H1 (cell line): Measurements from ENCODE around the gene DCXR. TPM values are rescaled to one million over a fixed set of nuclear protein-coding genes. Genes with fewer than 3 reads are reported as not detected.

Experiments used
- CTCF ChIA-PET: fragments of 300-600 bp; sonication (Branson Sonifier 250); formaldehyde crosslinking; loops from one replicate; lab custom pipeline; 2021; ENCODE audit not compliant: partially characterized antibody; lab: Charles Lee
- POLR2A ChIA-PET: fragments of 300-600 bp; sonication (Branson Sonifier 250); formaldehyde crosslinking; loops from one replicate; lab custom pipeline; 2021; ENCODE audit warnings: inconsistent platforms; ENCODE audit not compliant: partially characterized antibody; lab: Charles Lee
- DNase-seq, 2 experiments: peaks; one replicate each; pipeline versions ENCODE4 v3.0.0 to v3.0.0-alpha.2; 2010 to 2022; ENCODE audit warnings: low spot score in 2 of 2, low read depth in 1 of 2, mixed read lengths in 1 of 2
- FAIRE-seq: peaks from 2 replicates; lab custom pipeline; 2011; peaks lifted over from hg19 to GRCh38; lab: Jason Lieb, UNC
- H2AFZ ChIP-seq: 2 replicates; pipeline ENCODE4 v1.8.1; 2012; ENCODE audit warnings: low read length, inconsistent platforms
- H2AK5ac ChIP-seq: 2 replicates; pipeline ENCODE4 v1.6.1; 2013; ENCODE audit warnings: low read depth, low read length
- H2BK120ac ChIP-seq: replicated peaks from 2 replicates; pipeline ENCODE3; 2013; ENCODE audit warnings: low read depth, low read length, inconsistent platforms
- H2BK12ac ChIP-seq: 2 replicates; pipeline ENCODE4 v1.6.1; 2013; ENCODE audit warnings: low read depth, low read length
- H2BK15ac ChIP-seq: 2 replicates; pipeline ENCODE4 v1.6.1; 2013; ENCODE audit warnings: low read length
- H2BK20ac ChIP-seq: 2 replicates; pipeline ENCODE4 v1.6.1; 2013; ENCODE audit warnings: low read length
- H2BK5ac ChIP-seq: 2 replicates; pipeline ENCODE4 v1.6.1; 2013; ENCODE audit warnings: low read depth, low read length
- H3K14ac ChIP-seq: 2 replicates; pipeline ENCODE4 v1.6.1; 2013; ENCODE audit warnings: inconsistent platforms; ENCODE audit not compliant: insufficient read length
- H3K18ac ChIP-seq: 2 replicates; pipeline ENCODE4 v1.6.1; 2013; ENCODE audit warnings: low read length; ENCODE audit errors: extremely low read depth
- H3K23ac ChIP-seq: 2 replicates; pipeline ENCODE4 v1.6.1; 2013; ENCODE audit warnings: inconsistent platforms; ENCODE audit not compliant: insufficient read length
- H3K23me2 ChIP-seq: 2 replicates; pipeline ENCODE4 v1.6.1; 2013; ENCODE audit warnings: low read depth, low read length
- H3K27ac ChIP-seq: 2 replicates; pipeline ENCODE4 v1.6.1; 2011; ENCODE audit warnings: low read depth, low read length, inconsistent platforms
- H3K27me3 ChIP-seq, 4 experiments: replicated peaks in 1 of 4; 1 replicate in 1 of 4; 2 replicates in 3 of 4; pipeline versions ENCODE4 v1.6.1 to v1.8.1; 2011 to 2013; ENCODE audit warnings: low read length in 3 of 4, mild to moderate bottlenecking in 3 of 4, inconsistent platforms in 2 of 4, mixed read lengths in 2 of 4, moderate library complexity in 1 of 4; ENCODE audit not compliant: control insufficient read depth in 3 of 4, insufficient read depth in 3 of 4; ENCODE audit errors: extremely low read depth in 1 of 4
- H3K36me3 ChIP-seq, 4 experiments: 2 replicates each; pipeline versions ENCODE4 v1.6.1 to v1.8.1; 2011 to 2013; ENCODE audit warnings: mild to moderate bottlenecking in 4 of 4, low read length in 3 of 4, moderate library complexity in 2 of 4, control low read depth in 1 of 4, inconsistent platforms in 1 of 4; ENCODE audit not compliant: insufficient read depth in 4 of 4, control insufficient read depth in 2 of 4
- H3K4ac ChIP-seq: replicated peaks from 2 replicates; pipeline ENCODE3; 2013; ENCODE audit warnings: low read length, low read depth, mixed read lengths, inconsistent platforms; ENCODE audit not compliant: insufficient read length
- H3K4me1 ChIP-seq, 4 experiments: replicated peaks in 1 of 4; 1 replicate in 1 of 4; 2 replicates in 3 of 4; pipeline versions ENCODE4 v1.6.1 to v1.8.1; 2011 to 2013; ENCODE audit warnings: low read length in 3 of 4, inconsistent platforms in 2 of 4, mixed read lengths in 1 of 4; ENCODE audit not compliant: insufficient read depth in 4 of 4, control insufficient read depth in 3 of 4
- H3K4me2 ChIP-seq, 2 experiments: 2 replicates each; pipeline versions ENCODE4 v1.6.1 to v1.8.1; 2011 to 2013; ENCODE audit warnings: low read depth in 2 of 2, low read length in 2 of 2, control low read depth in 1 of 2, inconsistent platforms in 1 of 2, mild to moderate bottlenecking in 1 of 2; ENCODE audit not compliant: insufficient read depth in 1 of 2
- H3K4me3 ChIP-seq, 4 experiments: fragments of 200-600, 300-600 bp in 1 of 4; sonication (generic), shearing (Covaris generic), sonication (Bioruptor Twin) in 1 of 4; 2 replicates each; pipeline versions ENCODE4 v1.5.1 to v1.8.1; 2011 to 2016; ENCODE audit warnings: low read length in 4 of 4, low read depth in 3 of 4, control low read depth in 2 of 4, inconsistent platforms in 2 of 4, mild to moderate bottlenecking in 2 of 4, mixed read lengths in 1 of 4, moderate library complexity in 1 of 4; ENCODE audit not compliant: insufficient read depth in 2 of 4; ENCODE audit errors: extremely low read depth in 1 of 4
- H3K56ac ChIP-seq: replicated peaks from 2 replicates; pipeline ENCODE3; 2013; ENCODE audit warnings: low read depth, mild to moderate bottlenecking, mixed read lengths, low read length, inconsistent platforms; ENCODE audit not compliant: insufficient read length
- H3K79me1 ChIP-seq: 2 replicates; pipeline ENCODE4 v1.6.1; 2013; ENCODE audit warnings: low read depth, low read length, control low read depth
- H3K79me2 ChIP-seq, 2 experiments: 2 replicates each; pipeline versions ENCODE4 v1.6.1 to v1.8.1; 2012 to 2013; ENCODE audit warnings: low read length in 2 of 2, mild to moderate bottlenecking in 2 of 2, inconsistent platforms in 1 of 2; ENCODE audit not compliant: insufficient read depth in 2 of 2, control insufficient read depth in 1 of 2
- H3K9ac ChIP-seq, 4 experiments: replicated peaks in 1 of 4; 1 replicate in 1 of 4; 2 replicates in 3 of 4; pipeline versions ENCODE4 v1.6.1 to v1.8.1; 2011 to 2013; ENCODE audit warnings: low read depth in 3 of 4, low read length in 3 of 4, control low read depth in 2 of 4, mild to moderate bottlenecking in 2 of 4, moderate library complexity in 2 of 4, inconsistent platforms in 1 of 4; ENCODE audit errors: extremely low read depth in 1 of 4
- H3K9me3 ChIP-seq, 2 experiments: 2 replicates each; pipeline versions ENCODE4 v1.6.1 to v1.8.1; 2012 to 2013; ENCODE audit warnings: mild to moderate bottlenecking in 2 of 2, moderate library complexity in 2 of 2, control low read depth in 1 of 2, inconsistent platforms in 1 of 2, low read depth in 1 of 2, low read length in 1 of 2, mixed read lengths in 1 of 2; ENCODE audit not compliant: insufficient read depth in 2 of 2
- H4K20me1 ChIP-seq, 2 experiments: replicated peaks in 1 of 2; 2 replicates each; pipeline versions ENCODE3 to v1.8.1; 2011 to 2013; ENCODE audit warnings: inconsistent platforms in 2 of 2, low read length in 2 of 2, mild to moderate bottlenecking in 1 of 2; ENCODE audit not compliant: insufficient read depth in 2 of 2, control insufficient read depth in 1 of 2
- H4K5ac ChIP-seq: 2 replicates; pipeline ENCODE4 v1.6.1; 2013; ENCODE audit warnings: low read length, low read depth, mixed read lengths, inconsistent platforms; ENCODE audit not compliant: insufficient read length
- H4K8ac ChIP-seq: 2 replicates; pipeline ENCODE4 v1.8.0; 2013; ENCODE audit warnings: mild to moderate bottlenecking, moderate library complexity, low read length, inconsistent platforms; ENCODE audit not compliant: insufficient read depth; ENCODE audit errors: extremely low read depth
- H4K91ac ChIP-seq: replicated peaks from 2 replicates; pipeline ENCODE3; 2013; ENCODE audit warnings: low read length, mixed read lengths, inconsistent platforms; ENCODE audit not compliant: insufficient read length
- BRCA1 ChIP-seq: IDR thresholded peaks from 2 replicates; pipeline ENCODE4 v1.6.1; 2012; ENCODE audit warnings: low read depth, low read length, improper control_type of control experiment
- FOSL1 ChIP-seq: IDR thresholded peaks from 2 replicates; pipeline ENCODE4 v1.6.1; 2011; ENCODE audit warnings: mild to moderate bottlenecking, low read depth, low read length, moderate library complexity; ENCODE audit not compliant: insufficient read depth
- KDM4A ChIP-seq: IDR thresholded peaks from one replicate; pipeline ENCODE4 v1.7.1; 2012; ENCODE audit warnings: low read depth, mild to moderate bottlenecking, moderate library complexity, low read length, inconsistent platforms; ENCODE audit not compliant: severe bottlenecking
- POLR2A ChIP-seq, 2 experiments: IDR thresholded peaks; 1 replicate in 1 of 2; 2 replicates in 1 of 2; pipeline ENCODE4 v1.6.1; 2011; ENCODE audit warnings: low read depth in 2 of 2, low read length in 2 of 2, mild to moderate bottlenecking in 2 of 2; ENCODE audit errors: control extremely low read depth in 1 of 2
- WGBS, 2 experiments: shearing (Covaris generic) in 1 of 2; methylation state at CpG; one replicate each; pipeline versions ENCODE4 v1.1.6 to v1.1.7; 2013 to 2015; ENCODE audit warnings: low lambda C conversion rate in 2 of 2, mixed read lengths in 2 of 2, inconsistent platforms in 1 of 2, low coverage in 1 of 2, missing lambda C conversion rate in 1 of 2; ENCODE audit not compliant: insufficient replicate concordance in 2 of 2, insufficient coverage in 1 of 2, insufficient read length in 1 of 2; ENCODE audit errors: extremely low coverage in 1 of 2, missing lambda C conversion rate in 1 of 2; 5-methylcytosine and 5-hydroxymethylcytosine counted together
- polyA plus RNA-seq, 7 experiments: library from polyadenylated mRNA; depleted of rRNA in 3 of 7; stranded (reverse) in 5 of 7; unstranded in 2 of 7; fragments of >200 nt in 5 of 7; fragments of 200-250 nt in 2 of 7; gene quantifications; 1 replicate in 5 of 7; 2 replicates in 1 of 7; 4 replicates in 1 of 7; pipeline versions ENCODE4 v1.2.1 to v1.2.3, GENCODE V29; 2011 to 2013; ENCODE audit warnings: missing spikeins in 2 of 7, mixed read lengths in 2 of 7
- total RNA-seq: library from RNA; stranded (reverse); fragmentation: NEBNext Ultra II Directional; extraction: Animal tissue kit (Norgen Biotek cat#: 25700); gene quantifications from 2 replicates; pipeline ENCODE4 v1.2.1, GENCODE V29; 2021
- TF ChIP-seq, protein P1 (sequence below): IDR thresholded peaks from 2 replicates; pipeline ENCODE4 v1.6.1; 2012; ENCODE audit warnings: inconsistent platforms

The DCXR gene
- total and polyA plus RNA-seq, 2 of the 8 experiments (the other 6 are each of a cell fraction or from before 2014, with no cell fraction given): 96.3 to 212 TPM

DNA sequence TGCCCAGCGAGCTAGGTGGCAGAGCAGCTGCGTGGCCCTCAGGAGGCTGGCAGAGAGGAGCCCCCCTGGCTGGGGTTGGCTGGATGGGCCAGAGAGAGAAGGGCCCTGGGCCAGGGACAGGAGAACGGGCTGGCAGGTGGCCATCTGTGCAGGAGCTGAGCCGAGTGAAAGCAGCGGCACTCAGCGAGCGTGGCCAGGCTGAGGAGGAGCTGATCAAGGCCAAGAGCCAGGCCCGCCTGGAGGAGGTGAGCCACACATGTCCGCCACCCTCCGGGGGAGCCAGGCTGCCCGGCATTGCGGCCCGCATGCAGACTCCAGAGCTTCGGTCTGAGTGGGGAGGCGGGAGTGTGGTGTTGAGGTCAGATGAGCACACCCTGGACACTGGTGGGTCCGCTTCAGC, 8.1 kb downstream of the DCXR start:
- Histone ChIP-seq H2BK12ac (no peak overlapping the region), H3K4me2 (no peak overlapping the region), H4K5ac (no peak overlapping the region), H3K36me3 (no peaks in the 10 kb centered on the region; a peak in 2 of 8 replicates), H2BK20ac (no peak overlapping the region), H3K79me1 (0 out of 2 replicates have a peak, but pooled peaks cover 3% of the 10 kb centered on the region), H4K91ac (no peak overlapping the region), H3K27me3 (no peaks in the 10 kb centered on the region), H3K23me2 (peaks cover 7% of the 10 kb centered on the region; the same call in 1 of the 2 replicates), H4K20me1 (peaks cover 0 to 17% of the 10 kb centered on the region in 2 experiments), H3K27ac (no peak overlapping the region), H3K4me1 (peaks cover 0 to 15% (median 2%) of the 10 kb centered on the region in 4 experiments; a peak in 5 of 7 replicates), H3K9me3 (no peaks in the 10 kb centered on the region), H3K14ac (no peak overlapping the region), H3K4ac (no peak overlapping the region), H2BK5ac (no peak overlapping the region; the same call in 1 of the 2 replicates), H4K8ac (no peak overlapping the region), H3K4me3 (no peak overlapping the region), H2AFZ (no peak overlapping the region), H2BK15ac (no peak overlapping the region), H3K56ac (no peak overlapping the region), H2BK120ac (no peak overlapping the region), H3K9ac (no peak overlapping the region), H3K79me2 (peaks cover 0 to 2% of the 10 kb centered on the region in 2 experiments; a peak in 1 of 4 replicates), H3K18ac (no peak overlapping the region), H2AK5ac (no peak overlapping the region), H3K23ac (no peak overlapping the region)
- TF ChIP-seq FOSL1 (no peak), KDM4A (no peak), BRCA1 (no peak), POLR2A (IDR thresholded peaks at IDR 0.05; ENCODE audit: control extremely low read depth in 1 of 2, low read depth in 2 of 2, low read length in 2 of 2) (no peak)
- TF ChIP-seq, protein P1, sequence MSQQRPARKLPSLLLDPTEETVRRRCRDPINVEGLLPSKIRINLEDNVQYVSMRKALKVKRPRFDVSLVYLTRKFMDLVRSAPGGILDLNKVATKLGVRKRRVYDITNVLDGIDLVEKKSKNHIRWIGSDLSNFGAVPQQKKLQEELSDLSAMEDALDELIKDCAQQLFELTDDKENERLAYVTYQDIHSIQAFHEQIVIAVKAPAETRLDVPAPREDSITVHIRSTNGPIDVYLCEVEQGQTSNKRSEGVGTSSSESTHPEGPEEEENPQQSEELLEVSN: no peak
- ChIA-PET CTCF (interaction anchor here (0.5 to 3.1 kb wide), 30 partner anchors 9 to 1519 kb away, joined by 3 to 40 read pairs (median 6); partner anchors contain the start of genes DCXR, DUS1L and MAFG), POLR2A (interaction anchor here (1.2 to 4.9 kb wide), 6 partner anchors 10 to 77 kb away, joined by 5 to 38 read pairs (median 12); partner anchors contain the start of gene GPS1)
- 96% methylated on average over 16 of the region's 16 CpGs; no CpG with 5 or more reads in 1 of the 2 experiments for WGBS, 2 experiments
- no peak for FAIRE-seq
- DNase-seq: no peak
